Measurements from ENCODE around the gene THSD4. TPM values are rescaled to one million over a fixed set of nuclear protein-coding genes. Genes with fewer than 3 reads are reported as not detected.

The THSD4 gene
- total and polyA plus RNA-seq, 2 of the 8 experiments (the other 6 are each of a cell fraction or from before 2014, with no cell fraction given), result 2.5 to 6.2 TPM

- Histone ChIP-seq H3K9me3 (ENCODE audit: insufficient read depth in 2 of 2, low read depth in 1 of 2, low read length in 1 of 2) (no peaks in the 10 kb centered on the region), H2AFZ (ENCODE audit: low read length) (no peak overlapping the region), H3K4me2 (ENCODE audit: insufficient read depth in 1 of 2, low read depth in 2 of 2, low read length in 2 of 2) (no peak overlapping the region), H4K5ac (ENCODE audit: insufficient read length, low read depth, low read length) (no peak overlapping the region), H4K91ac (replicated peaks; ENCODE audit: insufficient read length, low read length) (no peak overlapping the region), H4K20me1 (replicated peaks in 1 of 2; ENCODE audit: control insufficient read depth in 1 of 2, insufficient read depth in 2 of 2, low read length in 2 of 2) (no peaks in the 10 kb centered on the region), H2BK12ac (ENCODE audit: low read depth, low read length) (no peak overlapping the region), H3K4ac (replicated peaks; ENCODE audit: insufficient read length, low read depth, low read length) (no peak overlapping the region), H3K27me3 (replicated peaks in 1 of 4; ENCODE audit: control insufficient read depth in 3 of 4, extremely low read depth in 1 of 4, insufficient read depth in 3 of 4, low read length in 3 of 4) (no peaks in the 10 kb centered on the region), H3K4me1 (replicated peaks in 1 of 4; ENCODE audit: control insufficient read depth in 3 of 4, insufficient read depth in 4 of 4, low read length in 3 of 4) (peaks cover 6 to 15% (median 12%) of the 10 kb centered on the region in 4 experiments), H3K14ac (ENCODE audit: insufficient read length) (no peak overlapping the region), H2BK15ac (ENCODE audit: low read length) (peak overlapping the region; percentile 77; the same call in 1 of the 2 replicates), H3K23me2 (ENCODE audit: low read depth, low read length) (no peaks in the 10 kb centered on the region), H3K9ac (replicated peaks in 1 of 4; ENCODE audit: extremely low read depth in 1 of 4, low read depth in 3 of 4, low read length in 3 of 4) (no peak overlapping the region), H3K79me2 (ENCODE audit: control insufficient read depth in 1 of 2, insufficient read depth in 2 of 2, low read length in 2 of 2) (no peaks in the 10 kb centered on the region), H2AK5ac (ENCODE audit: low read depth, low read length) (no peak overlapping the region), H4K8ac (ENCODE audit: extremely low read depth, insufficient read depth, low read length) (no peak overlapping the region), H3K4me3 (ENCODE audit: extremely low read depth in 1 of 4, insufficient read depth in 2 of 4, low read depth in 3 of 4, low read length in 4 of 4) (no peak overlapping the region), H3K23ac (ENCODE audit: insufficient read length) (no peak overlapping the region), H2BK20ac (ENCODE audit: low read length) (no peak overlapping the region), H3K56ac (replicated peaks; ENCODE audit: insufficient read length, low read depth, low read length) (no peak overlapping the region), H3K27ac (ENCODE audit: low read depth, low read length) (no peak overlapping the region), H3K79me1 (ENCODE audit: low read depth, low read length) (no peaks in the 10 kb centered on the region), H2BK120ac (replicated peaks; ENCODE audit: low read depth, low read length) (no peak overlapping the region), H3K18ac (ENCODE audit: extremely low read depth, low read length) (no peak overlapping the region; the same call in 1 of the 2 replicates), H3K36me3 (ENCODE audit: control insufficient read depth in 2 of 4, insufficient read depth in 4 of 4, low read length in 3 of 4) (no peaks in the 10 kb centered on the region), H2BK5ac (ENCODE audit: low read depth, low read length) (no peak overlapping the region)
- no peak for TF ChIP-seq TCF12 (IDR thresholded peaks at IDR 0.05; ENCODE audit: low read depth, low read length)
- no peak for TF ChIP-seq TAF1 (IDR thresholded peaks at IDR 0.05; ENCODE audit: low read depth, low read length)
- DNase-seq (ENCODE audit: low read depth in 1 of 2, low spot score in 2 of 2), result no peak
- 86% methylated on average over 3 of the region's 3 CpGs; no CpG with 5 or more reads in 1 of the 2 experiments for WGBS, 2 experiments (ENCODE audit: extremely low coverage in 1 of 2, insufficient coverage in 1 of 2, insufficient read length in 1 of 2, insufficient replicate concordance in 2 of 2, low coverage in 1 of 2, low lambda C conversion rate in 2 of 2, missing lambda C conversion rate in 1 of 2)
- ChIA-PET POLR2A (ENCODE audit: partially characterized antibody) (no interaction called here), CTCF (ENCODE audit: partially characterized antibody) (no interaction called here)
- no peak for FAIRE-seq
Measured at GRCh38 chr15:71334873-71335272, 219.6 kb downstream of the THSD4 start.

Data from H1 (cell line).